Activated CD4-positive, alpha-beta T cell treated with anti-CD3 and anti-CD28 coated beads, Interleukin-2, amount 10 ng/mL, durations not matched to agents 7 days and 5 days (primary cell): Measurements from ENCODE around the gene SAMD5. TPM values are rescaled to one million over a fixed set of nuclear protein-coding genes. Genes with fewer than 3 reads are reported as not detected.

Source experiments
- CTCF ChIA-PET: fragments of 350-600 bp; sonication (Branson Sonifier 250); formaldehyde crosslinking; loops from one replicate; lab custom pipeline; 2021; ENCODE audit warnings: antibody characterized with exemption; lab: Charles Lee
- POLR2A ChIA-PET: fragments of 350-600 bp; sonication (Branson Sonifier 250); formaldehyde crosslinking; loops from one replicate; lab custom pipeline; 2021; ENCODE audit warnings: antibody characterized with exemption; lab: Charles Lee
- DNase-seq: peaks from one replicate; pipeline ENCODE4 v3.0.0-alpha.2; 2020
- H3K27ac Mint-ChIP-seq: one replicate; pipeline ENCODE4 v1.8.0; 2021; ENCODE audit warnings: mild to moderate bottlenecking, moderate library complexity, mixed read lengths
- H3K27me3 Mint-ChIP-seq: one replicate; pipeline ENCODE4 v1.8.0; 2021; ENCODE audit warnings: mixed read lengths
- H3K36me3 Mint-ChIP-seq: one replicate; pipeline ENCODE4 v1.8.0; 2021; ENCODE audit warnings: low read depth, mixed read lengths
- H3K4me1 Mint-ChIP-seq: one replicate; pipeline ENCODE4 v1.8.0; 2021; ENCODE audit warnings: mixed read lengths
- H3K4me3 Mint-ChIP-seq: one replicate; pipeline ENCODE4 v1.8.0; 2021; ENCODE audit warnings: mild to moderate bottlenecking, moderate library complexity, mixed read lengths
- H3K9me3 Mint-ChIP-seq: one replicate; pipeline ENCODE4 v1.8.0; 2021; ENCODE audit warnings: mixed read lengths
- total RNA-seq, 2 experiments: library from RNA; stranded (reverse); gene quantifications; one replicate each; pipeline ENCODE4 v1.2.3, GENCODE V29; 2021

SAMD5 gene
- not detected for total RNA-seq

- CTCF ChIA-PET: interaction anchor here (0.6 kb wide), 1 partner anchor 156 kb away, joined by 3 read pairs; no protein-coding TSS in a partner anchor
- peaks cover 53% of the 10 kb centered on the region for H3K27me3 Mint-ChIP-seq
- no peak for DNase-seq
- H3K4me3 Mint-ChIP-seq: peak within 1 kb of the TSS; percentile 56
- POLR2A ChIA-PET: no interaction called here
- peaks cover 13% of the 10 kb centered on the region for H3K4me1 Mint-ChIP-seq
- no peaks in the 10 kb centered on the region for H3K36me3 Mint-ChIP-seq
- H3K9me3 Mint-ChIP-seq: no peaks in the 10 kb centered on the region
- no peak within 1 kb of the TSS for H3K27ac Mint-ChIP-seq
Observed at GRCh38 chr6:147508042-147508865, at the start of gene SAMD5. Gene SAMD5 (plus strand): TSS chr6:147508690. CDS start chr6:147508929, 239 bp downstream.

- ChIA-PET CTCF (no interaction called here), POLR2A (no interaction called here)
- H3K27ac Mint-ChIP-seq: no peak overlapping the region
- H3K4me3 Mint-ChIP-seq: no peak overlapping the region
- H3K27me3 Mint-ChIP-seq: no peaks in the 10 kb centered on the region
- no peaks in the 10 kb centered on the region for H3K9me3 Mint-ChIP-seq
- H3K4me1 Mint-ChIP-seq: no peaks in the 10 kb centered on the region
- H3K36me3 Mint-ChIP-seq: no peaks in the 10 kb centered on the region
- DNase-seq: no peak
Observed at GRCh38 chr6:147459780-147460179, 48.7 kb upstream of the SAMD5 start.

GRCh38 chr6:147463651-147464050 is 44.8 kb upstream of the SAMD5 start:
- Mint-ChIP-seq H3K27ac (no peak overlapping the region), H3K9me3 (no peaks in the 10 kb centered on the region), H3K27me3 (peaks cover 2% of the 10 kb centered on the region), H3K4me3 (no peak overlapping the region), H3K36me3 (no peaks in the 10 kb centered on the region), H3K4me1 (no peaks in the 10 kb centered on the region)
- ChIA-PET POLR2A (no interaction called here), CTCF (no interaction called here)
- no peak for DNase-seq

GRCh38 chr6:147467428-147467827 is 41.1 kb upstream of the SAMD5 start:
- Mint-ChIP-seq H3K4me3 (no peak overlapping the region), H3K27me3 (peaks cover 2% of the 10 kb centered on the region), H3K27ac (no peak overlapping the region), H3K9me3 (no peaks in the 10 kb centered on the region), H3K36me3 (no peaks in the 10 kb centered on the region), H3K4me1 (no peaks in the 10 kb centered on the region)
- no peak for DNase-seq
- ChIA-PET CTCF (no interaction called here), POLR2A (no interaction called here)

- no peaks in the 10 kb centered on the region for H3K9me3 Mint-ChIP-seq
- no peaks in the 10 kb centered on the region for H3K36me3 Mint-ChIP-seq
- POLR2A ChIA-PET: no interaction called here
- H3K27me3 Mint-ChIP-seq: peaks cover 2% of the 10 kb centered on the region
- no peak overlapping the region for H3K4me3 Mint-ChIP-seq
- H3K27ac Mint-ChIP-seq: no peak overlapping the region
- H3K4me1 Mint-ChIP-seq: no peaks in the 10 kb centered on the region
- DNase-seq: no peak
- CTCF ChIA-PET: no interaction called here
Observed at GRCh38 chr6:147467886-147468285, 40.6 kb upstream of the SAMD5 start.

- no peak overlapping the region for H3K4me3 Mint-ChIP-seq
- ChIA-PET CTCF (no interaction called here), POLR2A (no interaction called here)
- H3K9me3 Mint-ChIP-seq: no peaks in the 10 kb centered on the region
- no peak for DNase-seq
- H3K27ac Mint-ChIP-seq: no peak overlapping the region
- peaks cover 2% of the 10 kb centered on the region for H3K27me3 Mint-ChIP-seq
- no peaks in the 10 kb centered on the region for H3K36me3 Mint-ChIP-seq
- H3K4me1 Mint-ChIP-seq: no peaks in the 10 kb centered on the region
Observed at GRCh38 chr6:147468634-147469033, 39.9 kb upstream of the SAMD5 start.

GRCh38 chr6:147479857-147480256 is 28.6 kb upstream of the SAMD5 start:
- no peaks in the 10 kb centered on the region for H3K27me3 Mint-ChIP-seq
- no peaks in the 10 kb centered on the region for H3K4me1 Mint-ChIP-seq
- peaks cover 4% of the 10 kb centered on the region for H3K9me3 Mint-ChIP-seq
- H3K36me3 Mint-ChIP-seq: no peaks in the 10 kb centered on the region
- no peak for DNase-seq
- CTCF ChIA-PET: no interaction called here
- H3K27ac Mint-ChIP-seq: no peak overlapping the region
- POLR2A ChIA-PET: no interaction called here
- H3K4me3 Mint-ChIP-seq: no peak overlapping the region

- Mint-ChIP-seq H3K9me3 (peaks cover 4% of the 10 kb centered on the region), H3K36me3 (no peaks in the 10 kb centered on the region), H3K27me3 (no peaks in the 10 kb centered on the region), H3K4me1 (no peaks in the 10 kb centered on the region), H3K27ac (no peak overlapping the region), H3K4me3 (no peak overlapping the region)
- POLR2A ChIA-PET: no interaction called here
- DNase-seq: no peak
- CTCF ChIA-PET: no interaction called here
Observed at GRCh38 chr6:147486683-147487082, 21.8 kb upstream of the SAMD5 start.

- Mint-ChIP-seq H3K4me3 (no peak overlapping the region), H3K4me1 (no peaks in the 10 kb centered on the region), H3K27me3 (peaks cover 11% of the 10 kb centered on the region), H3K27ac (no peak overlapping the region), H3K36me3 (no peaks in the 10 kb centered on the region), H3K9me3 (no peaks in the 10 kb centered on the region)
- no peak for DNase-seq
- ChIA-PET POLR2A (no interaction called here), CTCF (no interaction called here)
Observed at GRCh38 chr6:147497472-147497871, 11.0 kb upstream of the SAMD5 start.

GRCh38 chr6:147503587-147503986 is 4.9 kb upstream of the SAMD5 start:
- ChIA-PET POLR2A (no interaction called here), CTCF (no interaction called here)
- no peak for DNase-seq
- Mint-ChIP-seq H3K36me3 (no peaks in the 10 kb centered on the region), H3K27ac (no peak overlapping the region), H3K9me3 (no peaks in the 10 kb centered on the region), H3K4me1 (peaks cover 8% of the 10 kb centered on the region), H3K27me3 (peaks cover 41% of the 10 kb centered on the region), H3K4me3 (no peak overlapping the region)

- DNase-seq: no peak
- Mint-ChIP-seq H3K9me3 (no peaks in the 10 kb centered on the region), H3K4me1 (peaks cover 13% of the 10 kb centered on the region), H3K27me3 (peaks cover 47% of the 10 kb centered on the region), H3K4me3 (no peak overlapping the region), H3K27ac (no peak overlapping the region), H3K36me3 (no peaks in the 10 kb centered on the region)
- ChIA-PET POLR2A (no interaction called here), CTCF (interaction anchor here (1.1 kb wide), 1 partner anchor 16 kb away, joined by 3 read pairs; no protein-coding TSS in a partner anchor)
Observed at GRCh38 chr6:147504848-147505247, 3.6 kb upstream of the SAMD5 start.

GRCh38 chr6:147506704-147507114 is 1.8 kb upstream of the SAMD5 start:
- peaks cover 57% of the 10 kb centered on the region for H3K27me3 Mint-ChIP-seq
- POLR2A ChIA-PET: no interaction called here
- no peaks in the 10 kb centered on the region for H3K36me3 Mint-ChIP-seq
- no peak overlapping the region for H3K4me3 Mint-ChIP-seq
- H3K4me1 Mint-ChIP-seq: peaks cover 13% of the 10 kb centered on the region
- H3K9me3 Mint-ChIP-seq: no peaks in the 10 kb centered on the region
- CTCF ChIA-PET: interaction anchor here (0.6 to 1.6 kb wide), 2 partner anchors 16 to 27 kb away, joined by 3 to 4 read pairs; no protein-coding TSS in a partner anchor
- DNase-seq: peak; percentile 44
- H3K27ac Mint-ChIP-seq: no peak overlapping the region

- Mint-ChIP-seq H3K4me1 (peaks cover 13% of the 10 kb centered on the region), H3K4me3 (peak overlapping the region; percentile 45), H3K27ac (no peak overlapping the region), H3K27me3 (peaks cover 57% of the 10 kb centered on the region), H3K36me3 (no peaks in the 10 kb centered on the region), H3K9me3 (no peaks in the 10 kb centered on the region)
- ChIA-PET CTCF (interaction anchor here (0.6 to 1.6 kb wide), 3 partner anchors 15 to 156 kb away, joined by 3 to 4 read pairs (median 3); no protein-coding TSS in a partner anchor), POLR2A (no interaction called here)
- no peak for DNase-seq
Observed at GRCh38 chr6:147507162-147508041, 1.1 kb upstream of the SAMD5 start.
